ENCODE results near the gene ZNF562. TPM values are rescaled to one million over a fixed set of nuclear protein-coding genes. Genes with fewer than 3 reads are reported as not detected.

ZNF562 gene
- polyA plus RNA-seq, 1 donor = 29.9 TPM

- no peak for DNase-seq
Measured at GRCh38 chr19:9645472-9645871, 29.4 kb downstream of the ZNF562 start.

DNA sequence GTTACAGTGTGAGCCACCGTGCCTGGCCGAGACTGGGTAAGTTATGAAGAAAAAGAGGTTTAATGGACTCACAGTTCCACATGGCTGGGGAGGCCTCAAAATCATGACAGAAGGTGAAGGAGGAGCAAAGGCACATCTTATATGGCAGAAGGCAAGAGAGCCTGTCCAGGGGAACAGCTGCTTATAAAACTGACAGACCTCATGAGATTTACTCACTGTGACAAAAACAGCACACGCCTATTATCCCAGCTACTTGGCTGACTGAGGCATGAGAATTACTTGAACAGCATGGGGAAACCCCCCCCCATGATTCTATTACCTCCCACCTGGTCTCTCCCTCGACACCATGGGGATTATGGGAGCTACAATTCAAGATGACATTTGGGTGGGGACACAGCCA is 30.4 kb downstream of the ZNF562 start:
- no peak for DNase-seq

DNA sequence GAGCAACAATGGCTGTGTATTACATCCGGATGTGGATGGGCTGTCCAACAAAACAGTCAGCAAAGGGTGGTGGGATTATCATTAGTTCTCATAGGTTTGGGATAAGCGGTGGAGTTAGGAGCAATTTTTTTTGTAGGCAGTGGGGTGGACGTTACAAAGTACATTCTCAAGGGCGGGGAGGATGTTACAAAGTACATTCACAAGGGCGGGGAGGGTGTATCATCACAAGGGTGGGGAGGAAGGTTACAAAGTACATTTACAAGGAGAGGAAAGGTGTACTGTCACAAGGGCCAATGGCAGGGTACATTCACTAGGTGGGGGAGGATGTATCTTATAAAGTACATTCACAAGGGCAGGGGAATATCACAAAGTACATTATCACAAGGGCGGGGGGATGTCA is 33.1 kb downstream of the ZNF562 start:
- no peak for DNase-seq

- DNase-seq = no peak
Measured at GRCh38 chr19:9640956-9641355, 33.9 kb downstream of the ZNF562 start.

- no peak for DNase-seq
Measured at GRCh38 chr19:9636018-9636417, 38.9 kb downstream of the ZNF562 start.

GRCh38 chr19:9627856-9628255 is 47.0 kb downstream of the ZNF562 start:
- DNase-seq = no peak

- no peak for DNase-seq
Measured at GRCh38 chr19:9622531-9622930, 52.4 kb downstream of the ZNF562 start.

- DNase-seq = peak; percentile 89
Measured at GRCh38 chr19:9621156-9622037, 53.5 kb downstream of the ZNF562 start, which contains the start of gene ZNF561. Gene ZNF561, minus strand, starts transcription at chr19:9621232. Its CDS starts 1,776 bp downstream, at chr19:9619456.

GRCh38 chr19:9620842-9621155 is 54.1 kb downstream of the ZNF562 start:
- no peak for DNase-seq

GRCh38 chr19:9615844-9616243 is 59.1 kb downstream of the ZNF562 start:
- DNase-seq = no peak

- no peak for DNase-seq
Measured at GRCh38 chr19:9610484-9611113, 64.3 kb downstream of the ZNF562 start.

DNA sequence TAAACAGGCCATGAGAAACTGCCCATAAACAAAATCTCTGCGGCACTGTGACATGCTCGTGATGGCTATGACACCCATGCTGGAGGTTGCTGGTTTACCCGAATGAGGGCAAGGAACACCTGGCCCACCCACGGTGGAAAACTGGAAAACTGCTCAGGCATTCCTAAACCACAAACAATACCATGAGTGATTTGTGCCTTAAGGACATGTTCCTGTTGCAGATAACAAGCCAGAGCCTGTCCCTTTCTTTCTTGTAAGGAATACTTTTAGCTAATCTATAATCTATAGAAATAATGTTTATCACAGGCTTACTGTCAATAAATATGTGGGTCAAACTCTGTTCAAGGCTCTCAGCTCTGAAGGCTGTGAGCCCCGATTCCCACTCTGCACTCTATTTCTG is 66.0 kb downstream of the ZNF562 start:
- DNase-seq = no peak

GRCh38 chr19:9597027-9597426 is 77.9 kb downstream of the ZNF562 start:
- DNase-seq = no peak

Other genes with a start within 250 kb of the ZNF562 start
- 42.1 TPM for gene ZNF266, start 239.5 kb downstream of the ZNF562 start, polyA plus RNA-seq (ENCODE audit: insufficient read length)
- gene ZNF560, start 176.5 kb downstream of the ZNF562 start, polyA plus RNA-seq (ENCODE audit: insufficient read length) = 1.3 TPM
- gene ZNF426, start 136.5 kb downstream of the ZNF562 start, polyA plus RNA-seq (ENCODE audit: insufficient read length) = 27.2 TPM
- 33.2 TPM for gene ZNF121, start 90.6 kb downstream of the ZNF562 start, polyA plus RNA-seq (ENCODE audit: insufficient read length)
- gene ZNF561, start 53.9 kb downstream of the ZNF562 start, polyA plus RNA-seq (ENCODE audit: insufficient read length) = 73.0 TPM
- gene ZNF846, start 93.6 kb upstream of the ZNF562 start, polyA plus RNA-seq (ENCODE audit: insufficient read length) = 42.2 TPM
- gene FBXL12, start 144.0 kb upstream of the ZNF562 start, polyA plus RNA-seq (ENCODE audit: insufficient read length) = 28.6 TPM
- 265 TPM for gene UBL5, start 152.8 kb upstream of the ZNF562 start, polyA plus RNA-seq (ENCODE audit: insufficient read length)
- gene PIN1, start 160.2 kb upstream of the ZNF562 start, polyA plus RNA-seq (ENCODE audit: insufficient read length) = 44.6 TPM